Amniotic stem cell (primary cell): ENCODE measurements around the gene ACAN.

Source experiments
- DNase-seq: peaks from one replicate; lab custom pipeline; 2025; lab: John Stamatoyannopoulos, UW

The ACAN gene

GRCh38 chr15:88803241-88803919, at the start of gene ACAN:
TSS of gene ACAN (plus strand) at chr15:88803436. CDS start at chr15:88836207, 32,771 bp downstream.
- no peak for DNase-seq

DNA sequence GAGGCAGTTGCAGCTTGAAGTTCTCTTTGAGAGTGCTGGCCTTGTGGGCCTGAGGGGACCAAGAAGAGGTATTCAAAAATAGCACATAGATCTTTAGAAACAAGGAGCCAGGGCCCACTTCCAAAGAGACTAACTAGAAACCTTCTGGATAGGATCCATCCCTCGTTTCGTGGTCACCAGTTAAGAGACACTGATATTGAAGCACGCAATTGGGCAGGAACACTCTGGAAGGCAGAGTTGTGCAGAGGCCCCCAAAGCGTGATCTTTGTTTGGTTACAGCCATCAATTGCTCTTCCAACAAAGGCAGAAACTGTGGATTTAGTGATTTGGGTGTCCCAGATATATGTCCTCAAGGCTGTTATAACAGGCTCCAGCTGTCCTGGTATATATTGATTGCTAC, 46.7 kb upstream of the ACAN start:
- no peak for DNase-seq

- no peak for DNase-seq
Measured at GRCh38 chr15:88756921-88757320, 46.3 kb upstream of the ACAN start.

GRCh38 chr15:88759872-88760271, 43.4 kb upstream of the ACAN start:
- DNase-seq = no peak

GRCh38 chr15:88764448-88764847, 38.8 kb upstream of the ACAN start:
- DNase-seq = no peak

DNA sequence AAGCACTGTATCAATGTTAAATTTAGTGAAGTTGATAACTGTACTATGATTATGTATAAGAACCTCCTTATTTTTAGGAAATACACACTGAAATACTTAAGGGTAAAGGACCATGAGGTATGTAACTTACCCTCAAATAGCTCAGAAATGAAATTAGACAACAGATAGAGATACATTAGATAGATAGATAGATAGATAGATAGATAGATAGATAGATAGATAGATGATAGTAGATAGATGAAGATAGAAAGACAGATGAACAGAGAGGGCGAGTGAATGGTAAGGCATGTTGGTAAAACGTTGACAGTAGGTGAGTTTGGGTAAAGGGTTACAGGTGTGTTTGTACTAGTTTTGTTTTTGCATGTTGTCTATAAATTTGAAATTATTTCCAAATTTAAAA, 38.0 kb upstream of the ACAN start:
- no peak for DNase-seq

DNA sequence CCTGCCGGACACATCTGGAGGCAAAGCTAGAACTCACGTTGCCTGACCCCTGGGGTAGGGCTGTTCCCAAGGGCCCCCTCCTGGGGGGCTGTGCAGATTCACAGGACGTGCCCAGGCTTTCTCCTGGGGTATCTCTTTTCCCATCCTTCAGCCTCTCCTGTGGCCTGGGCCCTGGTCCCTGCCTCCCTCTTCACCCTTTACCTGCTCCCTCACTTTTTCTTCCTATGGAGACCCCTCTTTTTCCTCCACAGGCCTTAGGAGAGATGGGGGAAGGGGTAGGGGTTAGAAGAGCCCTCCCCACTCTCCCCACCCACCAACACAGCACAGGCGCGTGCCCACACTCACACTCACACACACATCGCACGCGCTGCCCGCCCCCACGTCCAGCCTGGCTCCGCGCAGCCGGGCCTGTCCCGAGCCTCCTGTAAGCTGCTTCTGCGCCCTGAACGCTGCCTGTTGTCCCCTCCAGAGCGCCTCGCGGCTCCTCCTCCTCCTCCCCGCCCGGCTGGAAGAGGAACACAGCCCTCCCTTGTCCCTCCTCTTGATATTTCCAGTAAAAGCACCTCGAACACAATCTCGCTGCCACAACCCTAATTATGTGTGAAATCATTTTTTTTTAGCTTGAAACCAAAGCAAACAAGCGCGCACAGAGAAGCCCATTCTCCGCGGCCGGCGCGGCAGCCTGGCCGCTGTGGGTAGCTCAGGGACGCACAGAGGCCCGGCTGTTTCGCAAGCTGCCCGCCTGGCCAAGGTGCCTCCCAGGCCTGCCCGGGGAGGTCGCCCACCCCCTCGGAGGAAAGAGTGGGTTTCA, 33.9 kb upstream of the ACAN start:
- no peak for DNase-seq

GRCh38 chr15:88775776-88776175, 27.5 kb upstream of the ACAN start:
- no peak for DNase-seq

DNA sequence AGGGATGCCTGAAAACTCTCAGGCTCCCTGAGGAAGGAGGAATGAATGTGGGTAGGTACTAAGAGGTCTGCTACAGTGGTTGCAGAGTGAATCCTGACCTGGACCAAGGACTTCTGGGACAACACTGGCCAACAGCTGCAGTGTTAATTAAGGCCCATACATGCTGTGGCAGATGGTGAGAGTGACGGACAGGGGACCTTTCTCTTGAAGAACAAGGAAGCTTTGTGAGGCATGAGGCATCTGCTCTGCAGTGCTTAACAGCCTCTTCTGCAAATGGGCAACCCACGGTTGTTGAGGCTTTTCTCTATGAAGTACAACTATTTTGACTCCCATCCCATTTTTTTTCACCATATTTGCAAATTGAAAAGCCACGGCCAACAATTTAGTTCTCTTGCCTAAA, 26.6 kb upstream of the ACAN start:
- no peak for DNase-seq

GRCh38 chr15:88779944-88780343, 23.3 kb upstream of the ACAN start:
- no peak for DNase-seq

- DNase-seq = no peak
Measured at GRCh38 chr15:88782465-88782864, 20.8 kb upstream of the ACAN start.

- DNase-seq = no peak
Measured at GRCh38 chr15:88785217-88785616, 18.0 kb upstream of the ACAN start.

DNA sequence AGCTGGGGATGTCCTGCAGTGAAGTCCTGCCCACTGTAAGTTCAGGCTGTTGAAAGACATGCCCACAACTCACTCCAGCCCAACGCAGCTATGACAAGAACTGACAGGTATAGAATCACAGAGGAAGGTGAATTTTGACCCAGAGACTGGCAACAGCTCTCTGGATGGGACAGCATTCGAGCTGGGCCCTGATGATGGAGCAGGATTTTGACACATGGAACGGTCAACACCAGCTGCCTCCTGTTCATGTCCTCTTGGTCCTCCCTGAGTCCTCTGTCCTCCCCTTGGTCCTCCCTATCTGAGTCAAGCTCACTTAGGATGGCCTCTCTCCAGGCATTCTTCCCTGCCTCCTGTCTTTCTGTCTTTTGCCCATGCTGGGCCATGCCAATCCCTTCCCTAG, 15.2 kb upstream of the ACAN start:
- no peak for DNase-seq

DNA sequence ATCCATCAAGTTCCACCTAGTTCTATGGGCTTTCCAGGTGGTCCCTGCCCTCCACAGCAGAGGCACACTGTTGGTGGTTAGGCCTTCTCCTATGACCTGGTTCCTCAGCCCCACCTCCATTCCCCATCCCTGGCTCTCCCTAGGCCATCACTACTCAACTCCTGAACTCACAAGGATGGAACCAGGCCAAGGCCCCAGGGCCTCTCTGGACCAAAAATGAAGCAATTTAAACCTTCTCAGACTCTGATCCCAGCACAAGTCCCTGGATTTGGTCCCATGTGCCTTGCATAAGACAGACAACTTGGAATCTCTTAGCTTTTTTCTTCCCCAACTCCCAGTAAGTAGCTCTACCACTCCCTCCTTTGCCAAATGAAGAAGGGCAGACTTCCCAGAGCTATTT, 14.4 kb upstream of the ACAN start:
- no peak for DNase-seq

DNA sequence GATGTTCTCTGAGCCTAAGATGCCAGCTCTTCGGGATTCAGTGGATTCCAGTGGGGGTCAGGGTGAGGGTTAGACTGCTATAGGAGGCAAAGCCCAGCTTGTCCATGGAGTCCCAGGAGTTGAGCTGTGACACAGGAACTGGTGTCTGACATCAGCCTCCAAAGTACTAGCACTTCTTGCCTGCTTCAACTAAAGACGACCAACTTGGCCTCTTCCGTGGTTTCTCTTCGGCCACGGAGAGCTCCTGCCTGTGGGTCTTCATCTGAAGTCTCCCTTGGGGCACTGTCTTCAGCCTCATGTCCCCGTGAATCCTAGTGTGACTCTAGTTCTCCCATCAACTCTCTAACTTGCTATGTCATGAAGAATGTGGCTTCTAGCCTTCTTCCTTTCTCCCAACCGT, 12.8 kb upstream of the ACAN start:
- DNase-seq = no peak

DNA sequence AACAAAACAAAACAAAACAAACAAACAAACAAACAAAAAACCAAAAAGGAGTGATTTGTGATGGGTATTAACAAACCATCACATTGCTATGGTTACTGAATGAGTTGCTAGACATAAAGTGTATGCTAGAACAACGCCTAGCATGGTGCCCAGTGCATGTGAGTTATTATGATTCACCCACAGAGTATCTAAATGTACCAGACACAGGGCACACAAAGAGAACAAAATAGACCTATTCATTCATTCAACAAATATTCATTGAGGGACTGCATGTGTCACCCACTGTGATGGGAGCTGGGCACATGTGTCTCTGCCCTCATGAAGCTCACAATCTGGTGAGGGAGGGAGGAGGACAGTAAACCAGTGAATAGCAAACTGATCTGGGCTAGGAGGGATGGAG, 11.6 kb upstream of the ACAN start:
- no peak for DNase-seq

GRCh38 chr15:88792342-88793282, 10.6 kb upstream of the ACAN start:
- DNase-seq = no peak

- DNase-seq = no peak
Measured at GRCh38 chr15:88794001-88794400, 9.2 kb upstream of the ACAN start.

DNA sequence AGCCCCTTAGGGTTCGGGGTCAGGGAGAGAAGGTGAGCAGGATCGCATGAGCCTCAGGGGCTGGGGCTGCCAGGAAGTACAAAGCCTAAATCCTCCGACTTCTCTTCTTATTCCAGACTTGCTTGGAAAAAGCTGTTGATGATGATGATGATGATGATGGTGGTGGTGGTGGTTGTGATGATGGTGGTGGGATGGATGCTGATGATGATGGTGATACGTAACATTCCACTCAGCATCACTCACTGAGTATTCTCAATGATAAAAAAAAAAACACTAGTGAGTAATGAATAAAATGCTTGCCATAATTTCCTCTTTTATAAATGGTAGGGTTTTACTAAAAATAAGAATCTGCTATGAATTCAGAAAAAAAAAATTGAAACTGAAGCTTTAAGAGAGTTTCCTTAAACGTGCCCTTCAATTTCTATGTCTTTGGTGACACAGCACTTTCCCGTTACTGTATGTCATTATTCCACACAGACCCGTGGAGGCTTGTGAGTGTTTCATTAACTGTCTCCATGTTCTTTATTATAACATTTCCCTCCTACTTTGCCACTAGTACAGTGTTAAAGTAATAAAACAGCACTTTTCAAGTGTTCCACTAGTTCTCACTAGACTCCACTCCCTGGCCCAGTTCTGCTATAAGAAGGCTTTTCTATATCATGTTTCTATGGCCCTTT, 5.4 kb upstream of the ACAN start:
- DNase-seq = no peak

DNA sequence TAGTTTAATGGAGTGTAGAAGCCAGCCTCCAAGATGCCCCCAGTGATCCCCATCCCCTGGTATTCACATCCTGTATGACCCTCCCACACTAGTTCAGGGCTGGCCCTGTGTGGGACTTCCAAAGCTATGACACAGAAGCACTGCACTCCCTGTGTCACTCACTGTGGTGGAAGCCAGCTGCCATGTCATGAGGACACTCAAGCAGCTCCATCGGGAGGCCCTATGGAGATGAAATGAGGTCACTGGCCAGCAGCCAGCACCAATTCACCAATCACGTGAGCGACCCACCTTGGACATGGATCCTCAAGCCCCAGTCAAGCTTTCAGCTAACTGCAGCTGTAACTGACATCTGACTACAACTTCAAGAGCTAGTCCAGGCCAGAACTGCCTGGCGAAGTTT, 3.9 kb upstream of the ACAN start:
- no peak for DNase-seq

DNA sequence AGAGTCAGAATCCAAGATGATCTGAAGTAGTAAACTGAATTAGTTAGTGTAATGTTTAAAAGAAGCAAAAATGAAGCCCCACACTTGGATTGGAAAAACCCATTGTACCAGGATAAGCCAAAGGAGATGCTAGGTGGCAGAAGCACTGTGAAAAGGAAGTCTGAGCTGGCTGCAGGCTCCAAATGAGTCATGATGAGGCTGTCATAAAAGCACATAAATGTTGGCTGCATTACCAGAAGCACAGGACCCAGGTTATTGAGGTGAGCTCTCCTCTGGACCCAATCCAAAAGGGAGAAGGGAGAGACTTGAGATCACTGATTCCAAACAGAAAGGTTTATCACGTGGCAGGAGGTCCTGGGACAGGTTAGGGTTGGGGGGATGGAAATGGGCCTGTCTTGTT, 3.2 kb upstream of the ACAN start:
- no peak for DNase-seq

DNA sequence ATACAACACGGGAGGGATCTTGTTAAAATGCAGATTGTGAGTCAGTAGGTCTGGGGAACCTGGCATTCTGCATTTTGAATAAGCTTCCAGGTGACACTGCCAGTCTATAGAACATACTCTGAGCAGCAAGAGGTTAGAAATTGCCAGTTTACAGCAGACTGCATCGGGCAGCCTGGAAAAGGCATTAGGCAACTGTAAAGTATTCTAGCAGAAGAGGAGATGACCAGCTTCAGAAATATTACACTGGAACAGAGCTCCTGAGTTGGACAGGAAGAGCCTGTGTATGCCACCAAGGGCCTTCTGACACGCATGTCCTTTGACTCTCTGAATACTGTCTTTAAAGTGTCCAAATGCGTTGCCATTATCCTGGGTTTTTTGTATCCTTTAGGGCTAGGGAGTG, 2.5 kb upstream of the ACAN start:
- DNase-seq = no peak
